ENCODE measurements around the gene CACNG8.

GRCh38 chr19:53994811-53995210 is 32.1 kb downstream of the CACNG8 start:
- TF ChIP-seq CTCF (IDR thresholded peaks at IDR 0.05) (no peak), POLR2AphosphoS5 (IDR thresholded peaks at IDR 0.05) (no peak), POLR2A (IDR thresholded peaks at IDR 0.05) (no peak), EP300 (IDR thresholded peaks at IDR 0.05) (no peak)

All from stomach (tissue), 4 donors.